H1 (cell line): Measurements from ENCODE around the gene RPAP3. TPM values are rescaled to one million over a fixed set of nuclear protein-coding genes. Genes with fewer than 3 reads are reported as not detected.

Experiments used
- CTCF ChIA-PET: fragments of 300-600 bp; sonication (Branson Sonifier 250); formaldehyde crosslinking; loops from one replicate; lab custom pipeline; 2021; ENCODE audit not compliant: partially characterized antibody; lab: Charles Lee
- POLR2A ChIA-PET: fragments of 300-600 bp; sonication (Branson Sonifier 250); formaldehyde crosslinking; loops from one replicate; lab custom pipeline; 2021; ENCODE audit warnings: inconsistent platforms; ENCODE audit not compliant: partially characterized antibody; lab: Charles Lee
- DNase-seq, 2 experiments: peaks; one replicate each; pipeline versions ENCODE4 v3.0.0 to v3.0.0-alpha.2; 2010 to 2022; ENCODE audit warnings: low spot score in 2 of 2, low read depth in 1 of 2, mixed read lengths in 1 of 2
- FAIRE-seq: peaks from 2 replicates; lab custom pipeline; 2011; peaks lifted over from hg19 to GRCh38; lab: Jason Lieb, UNC
- H2AFZ ChIP-seq: 2 replicates; pipeline ENCODE4 v1.8.1; 2012; ENCODE audit warnings: low read length, inconsistent platforms
- H2AK5ac ChIP-seq: 2 replicates; pipeline ENCODE4 v1.6.1; 2013; ENCODE audit warnings: low read depth, low read length
- H2BK120ac ChIP-seq: replicated peaks from 2 replicates; pipeline ENCODE3; 2013; ENCODE audit warnings: low read depth, low read length, inconsistent platforms
- H2BK12ac ChIP-seq: 2 replicates; pipeline ENCODE4 v1.6.1; 2013; ENCODE audit warnings: low read depth, low read length
- H2BK15ac ChIP-seq: 2 replicates; pipeline ENCODE4 v1.6.1; 2013; ENCODE audit warnings: low read length
- H2BK20ac ChIP-seq: 2 replicates; pipeline ENCODE4 v1.6.1; 2013; ENCODE audit warnings: low read length
- H2BK5ac ChIP-seq: 2 replicates; pipeline ENCODE4 v1.6.1; 2013; ENCODE audit warnings: low read depth, low read length
- H3K14ac ChIP-seq: 2 replicates; pipeline ENCODE4 v1.6.1; 2013; ENCODE audit warnings: inconsistent platforms; ENCODE audit not compliant: insufficient read length
- H3K18ac ChIP-seq: 2 replicates; pipeline ENCODE4 v1.6.1; 2013; ENCODE audit warnings: low read length; ENCODE audit errors: extremely low read depth
- H3K23ac ChIP-seq: 2 replicates; pipeline ENCODE4 v1.6.1; 2013; ENCODE audit warnings: inconsistent platforms; ENCODE audit not compliant: insufficient read length
- H3K23me2 ChIP-seq: 2 replicates; pipeline ENCODE4 v1.6.1; 2013; ENCODE audit warnings: low read depth, low read length
- H3K27ac ChIP-seq: 2 replicates; pipeline ENCODE4 v1.6.1; 2011; ENCODE audit warnings: low read depth, low read length, inconsistent platforms
- H3K27me3 ChIP-seq, 4 experiments: replicated peaks in 1 of 4; 1 replicate in 1 of 4; 2 replicates in 3 of 4; pipeline versions ENCODE4 v1.6.1 to v1.8.1; 2011 to 2013; ENCODE audit warnings: low read length in 3 of 4, mild to moderate bottlenecking in 3 of 4, inconsistent platforms in 2 of 4, mixed read lengths in 2 of 4, moderate library complexity in 1 of 4; ENCODE audit not compliant: control insufficient read depth in 3 of 4, insufficient read depth in 3 of 4; ENCODE audit errors: extremely low read depth in 1 of 4
- H3K36me3 ChIP-seq, 4 experiments: 2 replicates each; pipeline versions ENCODE4 v1.6.1 to v1.8.1; 2011 to 2013; ENCODE audit warnings: mild to moderate bottlenecking in 4 of 4, low read length in 3 of 4, moderate library complexity in 2 of 4, control low read depth in 1 of 4, inconsistent platforms in 1 of 4; ENCODE audit not compliant: insufficient read depth in 4 of 4, control insufficient read depth in 2 of 4
- H3K4ac ChIP-seq: replicated peaks from 2 replicates; pipeline ENCODE3; 2013; ENCODE audit warnings: low read length, low read depth, mixed read lengths, inconsistent platforms; ENCODE audit not compliant: insufficient read length
- H3K4me1 ChIP-seq, 4 experiments: replicated peaks in 1 of 4; 1 replicate in 1 of 4; 2 replicates in 3 of 4; pipeline versions ENCODE4 v1.6.1 to v1.8.1; 2011 to 2013; ENCODE audit warnings: low read length in 3 of 4, inconsistent platforms in 2 of 4, mixed read lengths in 1 of 4; ENCODE audit not compliant: insufficient read depth in 4 of 4, control insufficient read depth in 3 of 4
- H3K4me2 ChIP-seq, 2 experiments: 2 replicates each; pipeline versions ENCODE4 v1.6.1 to v1.8.1; 2011 to 2013; ENCODE audit warnings: low read depth in 2 of 2, low read length in 2 of 2, control low read depth in 1 of 2, inconsistent platforms in 1 of 2, mild to moderate bottlenecking in 1 of 2; ENCODE audit not compliant: insufficient read depth in 1 of 2
- H3K4me3 ChIP-seq, 4 experiments: fragments of 200-600, 300-600 bp in 1 of 4; sonication (generic), shearing (Covaris generic), sonication (Bioruptor Twin) in 1 of 4; 2 replicates each; pipeline versions ENCODE4 v1.5.1 to v1.8.1; 2011 to 2016; ENCODE audit warnings: low read length in 4 of 4, low read depth in 3 of 4, control low read depth in 2 of 4, inconsistent platforms in 2 of 4, mild to moderate bottlenecking in 2 of 4, mixed read lengths in 1 of 4, moderate library complexity in 1 of 4; ENCODE audit not compliant: insufficient read depth in 2 of 4; ENCODE audit errors: extremely low read depth in 1 of 4
- H3K56ac ChIP-seq: replicated peaks from 2 replicates; pipeline ENCODE3; 2013; ENCODE audit warnings: low read depth, mild to moderate bottlenecking, mixed read lengths, low read length, inconsistent platforms; ENCODE audit not compliant: insufficient read length
- H3K79me1 ChIP-seq: 2 replicates; pipeline ENCODE4 v1.6.1; 2013; ENCODE audit warnings: low read depth, low read length, control low read depth
- H3K79me2 ChIP-seq, 2 experiments: 2 replicates each; pipeline versions ENCODE4 v1.6.1 to v1.8.1; 2012 to 2013; ENCODE audit warnings: low read length in 2 of 2, mild to moderate bottlenecking in 2 of 2, inconsistent platforms in 1 of 2; ENCODE audit not compliant: insufficient read depth in 2 of 2, control insufficient read depth in 1 of 2
- H3K9ac ChIP-seq, 4 experiments: replicated peaks in 1 of 4; 1 replicate in 1 of 4; 2 replicates in 3 of 4; pipeline versions ENCODE4 v1.6.1 to v1.8.1; 2011 to 2013; ENCODE audit warnings: low read depth in 3 of 4, low read length in 3 of 4, control low read depth in 2 of 4, mild to moderate bottlenecking in 2 of 4, moderate library complexity in 2 of 4, inconsistent platforms in 1 of 4; ENCODE audit errors: extremely low read depth in 1 of 4
- H3K9me3 ChIP-seq, 2 experiments: 2 replicates each; pipeline versions ENCODE4 v1.6.1 to v1.8.1; 2012 to 2013; ENCODE audit warnings: mild to moderate bottlenecking in 2 of 2, moderate library complexity in 2 of 2, control low read depth in 1 of 2, inconsistent platforms in 1 of 2, low read depth in 1 of 2, low read length in 1 of 2, mixed read lengths in 1 of 2; ENCODE audit not compliant: insufficient read depth in 2 of 2
- H4K20me1 ChIP-seq, 2 experiments: replicated peaks in 1 of 2; 2 replicates each; pipeline versions ENCODE3 to v1.8.1; 2011 to 2013; ENCODE audit warnings: inconsistent platforms in 2 of 2, low read length in 2 of 2, mild to moderate bottlenecking in 1 of 2; ENCODE audit not compliant: insufficient read depth in 2 of 2, control insufficient read depth in 1 of 2
- H4K5ac ChIP-seq: 2 replicates; pipeline ENCODE4 v1.6.1; 2013; ENCODE audit warnings: low read length, low read depth, mixed read lengths, inconsistent platforms; ENCODE audit not compliant: insufficient read length
- H4K8ac ChIP-seq: 2 replicates; pipeline ENCODE4 v1.8.0; 2013; ENCODE audit warnings: mild to moderate bottlenecking, moderate library complexity, low read length, inconsistent platforms; ENCODE audit not compliant: insufficient read depth; ENCODE audit errors: extremely low read depth
- H4K91ac ChIP-seq: replicated peaks from 2 replicates; pipeline ENCODE3; 2013; ENCODE audit warnings: low read length, mixed read lengths, inconsistent platforms; ENCODE audit not compliant: insufficient read length
- CEBPB ChIP-seq: IDR thresholded peaks from 2 replicates; pipeline ENCODE4 v1.6.1; 2012; ENCODE audit warnings: low read depth, low read length
- PHF8 ChIP-seq: fragments of 200-600 bp; sonication (generic); conservative IDR thresholded peaks from 2 replicates; pipeline ENCODE4 v1.7.1; 2012; ENCODE audit warnings: low read depth, mild to moderate bottlenecking, inconsistent platforms, low read length, moderate library complexity
- POLR2AphosphoS5 ChIP-seq: IDR thresholded peaks from 2 replicates; pipeline ENCODE4 v1.6.1; 2011; ENCODE audit warnings: low read depth, low read length
- polyA plus RNA-seq, 7 experiments: library from polyadenylated mRNA; depleted of rRNA in 3 of 7; stranded (reverse) in 5 of 7; unstranded in 2 of 7; fragments of >200 nt in 5 of 7; fragments of 200-250 nt in 2 of 7; gene quantifications; 1 replicate in 5 of 7; 2 replicates in 1 of 7; 4 replicates in 1 of 7; pipeline versions ENCODE4 v1.2.1 to v1.2.3, GENCODE V29; 2011 to 2013; ENCODE audit warnings: missing spikeins in 2 of 7, mixed read lengths in 2 of 7
- total RNA-seq: library from RNA; stranded (reverse); fragmentation: NEBNext Ultra II Directional; extraction: Animal tissue kit (Norgen Biotek cat#: 25700); gene quantifications from 2 replicates; pipeline ENCODE4 v1.2.1, GENCODE V29; 2021
- TF ChIP-seq, protein P1 (sequence below): IDR thresholded peaks from 2 replicates; pipeline ENCODE4 v1.6.1; 2011; ENCODE audit warnings: low read length, improper control_type of control experiment

Gene RPAP3
- total and polyA plus RNA-seq, 2 of the 8 experiments (the other 6 are each of a cell fraction or from before 2014, with no cell fraction given) = 6.4 to 60.5 TPM

GRCh38 chr12:47611906-47612305 is 93.9 kb downstream of the RPAP3 start:
- Histone ChIP-seq H4K91ac (no peak overlapping the region), H2AK5ac (no peak overlapping the region), H3K27ac (no peak overlapping the region), H3K4me2 (no peak overlapping the region), H2BK15ac (no peak overlapping the region), H3K56ac (no peak overlapping the region), H3K36me3 (0 out of 8 replicates have a peak, but pooled peaks cover 0 to 3% (median 0%) of the 10 kb centered on the region in 4 experiments), H2BK20ac (no peak overlapping the region), H4K5ac (no peak overlapping the region), H2BK5ac (no peak overlapping the region), H3K9me3 (peaks cover 43 to 48% of the 10 kb centered on the region in 2 experiments), H4K8ac (no peak overlapping the region), H3K18ac (no peak overlapping the region), H3K23me2 (no peaks in the 10 kb centered on the region), H3K9ac (no peak overlapping the region), H3K4ac (no peak overlapping the region), H3K79me1 (no peaks in the 10 kb centered on the region), H3K27me3 (no peaks in the 10 kb centered on the region), H3K4me3 (no peak overlapping the region), H3K23ac (no peak overlapping the region), H3K79me2 (no peaks in the 10 kb centered on the region), H4K20me1 (no peaks in the 10 kb centered on the region), H2AFZ (no peak overlapping the region), H3K14ac (no peak overlapping the region), H2BK12ac (no peak overlapping the region), H3K4me1 (no peaks in the 10 kb centered on the region), H2BK120ac (no peak overlapping the region)
- FAIRE-seq = no peak
- TF ChIP-seq POLR2AphosphoS5 (no peak), CEBPB (no peak), PHF8 (no peak)
- TF ChIP-seq, protein P1, sequence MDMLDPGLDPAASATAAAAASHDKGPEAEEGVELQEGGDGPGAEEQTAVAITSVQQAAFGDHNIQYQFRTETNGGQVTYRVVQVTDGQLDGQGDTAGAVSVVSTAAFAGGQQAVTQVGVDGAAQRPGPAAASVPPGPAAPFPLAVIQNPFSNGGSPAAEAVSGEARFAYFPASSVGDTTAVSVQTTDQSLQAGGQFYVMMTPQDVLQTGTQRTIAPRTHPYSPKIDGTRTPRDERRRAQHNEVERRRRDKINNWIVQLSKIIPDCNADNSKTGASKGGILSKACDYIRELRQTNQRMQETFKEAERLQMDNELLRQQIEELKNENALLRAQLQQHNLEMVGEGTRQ = no peak
- no peak for DNase-seq
- ChIA-PET POLR2A (no interaction called here), CTCF (no interaction called here)

Other genes with a start within 250 kb of the RPAP3 start
- not detected in 2 replicates for gene ENDOU, start 19.5 kb upstream of the RPAP3 start, total RNA-seq
- not detected in 2 replicates for gene ENDOU, start 19.5 kb upstream of the RPAP3 start, polyA plus RNA-seq (2011; rRNA removed)
- gene RAPGEF3, start 52.9 kb upstream of the RPAP3 start, total RNA-seq = 6.7 and 9.4 TPM in 2 replicates
- 5.0 and 5.2 TPM in 2 replicates for gene RAPGEF3, start 52.9 kb upstream of the RPAP3 start, polyA plus RNA-seq (2011; rRNA removed)
- 14.0 and 14.1 TPM in 2 replicates for gene SLC48A1, start 67.2 kb upstream of the RPAP3 start, total RNA-seq
- gene SLC48A1, start 67.2 kb upstream of the RPAP3 start, polyA plus RNA-seq (2011; rRNA removed) = 9.5 and 12.1 TPM in 2 replicates
- 82.0 and 84.9 TPM in 2 replicates for gene HDAC7, start 113.9 kb upstream of the RPAP3 start, total RNA-seq
- 25.5 and 52.0 TPM in 2 replicates for gene HDAC7, start 113.9 kb upstream of the RPAP3 start, polyA plus RNA-seq (2011; rRNA removed)
- 0.34 and 0.65 TPM in 2 replicates for gene VDR, start 199.0 kb upstream of the RPAP3 start, total RNA-seq
- 0.44 and 0.58 TPM in 2 replicates for gene VDR, start 199.0 kb upstream of the RPAP3 start, polyA plus RNA-seq (2011; rRNA removed)